Vagina (tissue), 2 donors: ENCODE measurements around the gene MOGAT3. TPM values are rescaled to one million over a fixed set of nuclear protein-coding genes. Genes with fewer than 3 reads are reported as not detected.

Source experiments
- DNase-seq, 2 donors: peaks; one replicate each; pipeline ENCODE4 v3.0.0-alpha.2; 2017; ENCODE audit errors: extremely low spot score in 2 of 2
- H3K27ac ChIP-seq: fragments of 200-600 bp; sonication (generic); one replicate; pipeline ENCODE4 v1.5.1; 2019
- H3K27me3 ChIP-seq: fragments of 200-600 bp; sonication (generic); one replicate; pipeline ENCODE4 v1.5.1; 2019
- H3K36me3 ChIP-seq, 2 donors: fragments of 200-600 bp; sonication (generic); one replicate each; pipeline ENCODE4 v1.5.1; 2017 to 2019
- H3K4me1 ChIP-seq: fragments of 200-600 bp; sonication (generic); one replicate; pipeline ENCODE4 v1.5.1; 2019
- H3K4me3 ChIP-seq, 2 donors: fragments of 200-600 bp; sonication (generic); 1 replicate in 1 of 2; 2 replicates in 1 of 2; pipeline ENCODE4 v1.5.1; 2016 to 2019
- H3K9me3 ChIP-seq: fragments of 200-600 bp; sonication (generic); one replicate; pipeline ENCODE4 v1.5.1; 2019
- POLR2A ChIP-seq, 2 donors: fragments of 450-650 bp; IDR thresholded peaks; one replicate each; pipeline ENCODE4 v1.6.1; 2017; ENCODE audit warnings: antibody characterized with exemption in 2 of 2, mild to moderate bottlenecking in 2 of 2, moderate library complexity in 2 of 2
- POLR2AphosphoS5 ChIP-seq, 2 donors: sonication (generic); formaldehyde crosslinking; IDR thresholded peaks; one replicate each; pipeline ENCODE4 v1.9.0; 2017; ENCODE audit warnings: antibody characterized with exemption in 2 of 2, mild to moderate bottlenecking in 2 of 2, low read depth in 1 of 2; ENCODE audit not compliant: insufficient read depth in 1 of 2
- intact Hi-C: fragments of 100-400 bp; cut with DNase I; formaldehyde crosslinking; loops from one replicate; pipeline ENCODE4 v1.15.1; 2023
- total RNA-seq: library from RNA; depleted of rRNA; stranded (reverse); fragments of >200 nt; gene quantifications from one replicate; pipeline ENCODE4 v1.2.3, GENCODE V29; 2016
- TF ChIP-seq, protein P1 (sequence below), 3 experiments: fragments of 450-650 bp in 2 of 3; fragments of 200-600 bp in 1 of 3; sonication (generic) in 1 of 3; IDR thresholded peaks; one replicate each; pipeline ENCODE4 v1.5.1; 2017 to 2019; ENCODE audit warnings: antibody characterized with exemption in 3 of 3, mild to moderate bottlenecking in 2 of 3, moderate library complexity in 2 of 3

The MOGAT3 gene
- total RNA-seq, 1 donor from 2014 or later = not detected

GRCh38 chr7:101175664-101176063, 25.2 kb downstream of the MOGAT3 start:
- DNase-seq = no peak
- peaks cover 27% of the 10 kb centered on the region for H3K27me3 ChIP-seq
- no peak overlapping the region for H3K27ac ChIP-seq
- no peak overlapping the region for H3K4me3 ChIP-seq
- H3K4me1 ChIP-seq = peaks cover 29% of the 10 kb centered on the region
- TF ChIP-seq POLR2AphosphoS5 (IDR thresholded peaks at IDR 0.05; ENCODE audit: insufficient read depth in 1 of 2, low read depth in 1 of 2) = no peak
- no peak for TF ChIP-seq POLR2A (IDR thresholded peaks at IDR 0.05)
- TF ChIP-seq, protein P1, sequence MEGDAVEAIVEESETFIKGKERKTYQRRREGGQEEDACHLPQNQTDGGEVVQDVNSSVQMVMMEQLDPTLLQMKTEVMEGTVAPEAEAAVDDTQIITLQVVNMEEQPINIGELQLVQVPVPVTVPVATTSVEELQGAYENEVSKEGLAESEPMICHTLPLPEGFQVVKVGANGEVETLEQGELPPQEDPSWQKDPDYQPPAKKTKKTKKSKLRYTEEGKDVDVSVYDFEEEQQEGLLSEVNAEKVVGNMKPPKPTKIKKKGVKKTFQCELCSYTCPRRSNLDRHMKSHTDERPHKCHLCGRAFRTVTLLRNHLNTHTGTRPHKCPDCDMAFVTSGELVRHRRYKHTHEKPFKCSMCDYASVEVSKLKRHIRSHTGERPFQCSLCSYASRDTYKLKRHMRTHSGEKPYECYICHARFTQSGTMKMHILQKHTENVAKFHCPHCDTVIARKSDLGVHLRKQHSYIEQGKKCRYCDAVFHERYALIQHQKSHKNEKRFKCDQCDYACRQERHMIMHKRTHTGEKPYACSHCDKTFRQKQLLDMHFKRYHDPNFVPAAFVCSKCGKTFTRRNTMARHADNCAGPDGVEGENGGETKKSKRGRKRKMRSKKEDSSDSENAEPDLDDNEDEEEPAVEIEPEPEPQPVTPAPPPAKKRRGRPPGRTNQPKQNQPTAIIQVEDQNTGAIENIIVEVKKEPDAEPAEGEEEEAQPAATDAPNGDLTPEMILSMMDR (IDR thresholded peaks at IDR 0.05) = no peak
- no peaks in the 10 kb centered on the region for H3K9me3 ChIP-seq
- H3K36me3 ChIP-seq = no peaks in the 10 kb centered on the region
- intact Hi-C loops = no loop called here

DNA sequence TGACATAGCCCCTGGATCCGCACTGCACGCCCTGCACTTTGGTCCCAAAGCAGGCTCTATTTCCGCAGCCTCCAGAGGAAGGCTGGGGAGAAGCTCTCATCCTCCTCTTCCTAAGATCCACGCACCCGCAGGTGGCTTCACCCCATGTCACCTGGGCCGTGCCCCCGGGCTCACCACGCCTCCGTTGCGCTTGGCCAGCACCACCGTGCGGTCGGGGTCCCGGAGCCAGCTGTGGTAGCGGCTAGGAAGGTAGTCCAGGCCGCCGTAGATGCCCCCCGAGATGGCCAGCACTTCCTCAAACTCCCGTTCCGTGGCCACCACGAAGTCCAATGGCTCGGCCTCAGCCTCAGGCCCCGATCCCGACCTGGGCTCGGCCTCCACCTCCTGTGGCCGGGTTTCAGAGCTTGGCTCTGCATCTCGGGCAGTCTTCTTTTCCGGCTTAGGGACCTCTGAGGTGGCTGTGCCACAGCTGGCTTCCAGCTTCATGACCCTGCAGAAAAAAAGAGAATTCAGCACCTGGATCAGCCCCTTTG, 26.4 kb downstream of the MOGAT3 start:
- H3K27me3 ChIP-seq = peaks cover 24% of the 10 kb centered on the region
- no peak for DNase-seq
- H3K4me3 ChIP-seq = no peak overlapping the region
- no peak overlapping the region for H3K27ac ChIP-seq
- peaks cover 27% of the 10 kb centered on the region for H3K4me1 ChIP-seq
- H3K36me3 ChIP-seq = no peaks in the 10 kb centered on the region
- no peak for TF ChIP-seq POLR2A (IDR thresholded peaks at IDR 0.05)
- no peak for TF ChIP-seq POLR2AphosphoS5 (IDR thresholded peaks at IDR 0.05; ENCODE audit: insufficient read depth in 1 of 2, low read depth in 1 of 2)
- TF ChIP-seq, protein P1 (IDR thresholded peaks at IDR 0.05) = no peak
- H3K9me3 ChIP-seq = no peaks in the 10 kb centered on the region
- intact Hi-C loops = no loop called here

DNA sequence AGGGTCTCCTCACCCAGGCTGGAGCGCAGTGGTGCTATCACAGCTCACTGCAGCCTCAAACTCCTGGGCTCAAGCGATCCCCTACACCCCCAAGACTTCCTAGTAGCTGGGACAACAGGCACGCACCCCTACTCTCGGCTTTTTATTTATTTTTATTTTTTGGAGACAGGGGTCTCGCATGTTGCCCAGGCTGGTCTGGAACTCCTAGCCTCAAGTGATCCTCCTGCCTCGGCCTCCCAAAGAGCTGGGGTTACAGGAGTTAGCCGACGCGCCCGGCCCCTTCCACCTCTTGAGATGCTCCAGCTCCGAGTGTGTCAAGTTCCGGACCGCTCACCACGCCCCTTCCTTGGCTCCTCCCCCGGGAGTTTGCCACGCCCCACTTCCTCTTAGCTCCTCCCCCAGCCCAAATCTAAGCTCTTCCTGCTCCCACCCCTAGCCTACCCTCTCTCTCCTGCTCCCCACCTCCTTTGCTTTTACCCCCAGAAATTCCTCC, 27.0 kb downstream of the MOGAT3 start:
- intact Hi-C loops = no loop called here
- no peak for DNase-seq
- Histone ChIP-seq H3K27me3 (peaks cover 24% of the 10 kb centered on the region), H3K4me3 (no peak overlapping the region), H3K27ac (no peak overlapping the region), H3K36me3 (no peaks in the 10 kb centered on the region), H3K9me3 (no peaks in the 10 kb centered on the region), H3K4me1 (peaks cover 27% of the 10 kb centered on the region)
- TF ChIP-seq, protein P1 (IDR thresholded peaks at IDR 0.05) = no peak
- TF ChIP-seq POLR2A (IDR thresholded peaks at IDR 0.05) = no peak
- no peak for TF ChIP-seq POLR2AphosphoS5 (IDR thresholded peaks at IDR 0.05; ENCODE audit: insufficient read depth in 1 of 2, low read depth in 1 of 2)

DNA sequence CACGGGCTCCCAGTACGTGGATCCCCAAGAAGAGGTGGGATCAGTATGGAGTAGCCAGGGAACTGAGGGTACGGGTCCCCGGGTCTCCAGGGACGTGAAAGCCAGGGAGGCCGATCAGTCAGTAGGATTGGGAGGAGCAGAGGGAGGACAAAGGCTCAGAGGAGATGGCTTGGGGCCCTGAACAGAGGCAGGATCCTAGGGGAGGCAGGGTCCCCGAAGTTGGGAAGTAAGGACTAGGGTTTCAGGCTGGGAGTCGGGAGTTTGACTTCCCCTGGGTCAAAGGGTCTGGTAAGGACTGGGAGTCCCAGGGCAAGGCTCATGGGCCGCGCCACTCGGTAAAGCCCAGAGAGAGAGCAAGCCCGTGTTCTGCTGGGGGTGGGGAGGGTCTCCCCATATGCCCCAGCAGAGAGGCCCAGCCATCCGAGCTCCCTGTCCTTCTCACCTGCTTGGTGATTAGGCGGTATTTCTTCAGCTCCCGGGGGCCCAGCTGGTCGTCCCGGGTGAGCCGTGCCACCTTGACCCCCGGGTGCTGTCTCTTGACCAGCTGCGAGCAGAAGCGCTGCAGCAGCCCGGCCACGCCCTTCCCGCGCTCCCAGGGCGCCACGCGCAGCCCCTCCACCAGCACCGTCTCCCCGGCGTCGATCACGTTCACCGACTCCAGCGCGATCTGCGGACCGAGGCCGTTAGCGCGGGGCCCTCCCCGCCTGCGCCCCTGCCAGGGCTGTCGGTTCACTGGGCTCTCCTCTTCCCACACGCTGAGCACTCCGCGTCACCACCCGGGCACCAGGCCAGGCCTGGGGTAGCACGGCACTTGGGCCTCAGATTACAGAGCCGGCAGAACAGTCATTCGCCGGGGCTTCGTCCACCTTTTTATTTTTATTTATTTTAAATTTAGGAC, 27.7 kb downstream of the MOGAT3 start:
- Histone ChIP-seq H3K36me3 (no peaks in the 10 kb centered on the region), H3K4me3 (no peak overlapping the region), H3K9me3 (no peaks in the 10 kb centered on the region), H3K4me1 (peaks cover 27% of the 10 kb centered on the region), H3K27ac (no peak overlapping the region), H3K27me3 (peaks cover 24% of the 10 kb centered on the region)
- intact Hi-C loops = no loop called here
- TF ChIP-seq, protein P1 (IDR thresholded peaks at IDR 0.05) = no peak
- no peak for TF ChIP-seq POLR2A (IDR thresholded peaks at IDR 0.05)
- TF ChIP-seq POLR2AphosphoS5 (IDR thresholded peaks at IDR 0.05; ENCODE audit: insufficient read depth in 1 of 2, low read depth in 1 of 2) = no peak
- no peak for DNase-seq
